Natural killer cell treated with Interleukin-12 subunit alpha and Interleukin-12 subunit beta and Interleukin-15 and Interleukin-18, amount 100 ng/mL, for 72 hours (primary cell): ENCODE results near the gene ASIC2. TPM values are rescaled to one million over a fixed set of nuclear protein-coding genes. Genes with fewer than 3 reads are reported as not detected.

Source experiments
- ATAC-seq, 2 donors: fragments of 150-1000 bp; cut with Tn5 transposase in 1 of 2; sonication (Bioruptor Pico), chemical (Tn5 transposase) in 1 of 2; 2 replicates each; pipeline ENCODE4 v1.10.0; 2021
- DNase-seq: peaks from one replicate; pipeline ENCODE4 v3.0.0; 2022; ENCODE audit warnings: low spot score
- H3K27ac Mint-ChIP-seq, 2 donors: 1 replicate in 1 of 2; 2 replicates in 1 of 2; pipeline ENCODE4 v1.8.0; 2022; ENCODE audit warnings: mixed read lengths in 2 of 2, mild to moderate bottlenecking in 1 of 2, moderate library complexity in 1 of 2
- H3K27me3 Mint-ChIP-seq, 2 donors: 1 replicate in 1 of 2; 2 replicates in 1 of 2; pipeline ENCODE4 v1.8.0; 2022; ENCODE audit warnings: mixed read lengths in 2 of 2
- H3K36me3 Mint-ChIP-seq: one replicate; pipeline ENCODE4 v1.8.0; 2022; ENCODE audit warnings: mixed read lengths
- H3K4me1 Mint-ChIP-seq, 2 donors: 1 replicate in 1 of 2; 2 replicates in 1 of 2; pipeline ENCODE4 v1.8.0; 2022; ENCODE audit warnings: low read depth in 2 of 2, mixed read lengths in 2 of 2, mild to moderate bottlenecking in 1 of 2
- H3K4me3 Mint-ChIP-seq: one replicate; pipeline ENCODE4 v1.8.0; 2022; ENCODE audit warnings: mixed read lengths
- H3K9me3 Mint-ChIP-seq: 2 replicates; pipeline ENCODE4 v1.8.0; 2022; ENCODE audit warnings: mixed read lengths
- total RNA-seq, 2 donors: library from RNA; stranded (reverse); gene quantifications; one replicate each; pipeline ENCODE4 v1.2.3, GENCODE V29; 2022

ASIC2 gene
- total RNA-seq, 2 donors from 2014 or later, result not detected

GRCh38 chr17:33023790-33024189 lies 269.3 kb downstream of the ASIC2 start:
- peaks cover 22 to 27% of the 10 kb centered on the region in 2 donors for H3K27me3 Mint-ChIP-seq
- no peaks in the 10 kb centered on the region for H3K9me3 Mint-ChIP-seq
- DNase-seq, result no peak
- ATAC-seq, result no peak
- no peaks in the 10 kb centered on the region for H3K36me3 Mint-ChIP-seq
- no peak overlapping the region for H3K27ac Mint-ChIP-seq
- H3K4me1 Mint-ChIP-seq, result no peaks in the 10 kb centered on the region
- no peak overlapping the region for H3K4me3 Mint-ChIP-seq

GRCh38 chr17:33021731-33022408 lies 271.2 kb downstream of the ASIC2 start:
- Mint-ChIP-seq H3K36me3 (no peaks in the 10 kb centered on the region), H3K4me3 (no peak overlapping the region), H3K27me3 (peaks cover 19 to 22% of the 10 kb centered on the region in 2 donors), H3K27ac (no peak overlapping the region), H3K4me1 (no peaks in the 10 kb centered on the region), H3K9me3 (no peaks in the 10 kb centered on the region)
- DNase-seq (no peak), ATAC-seq (no peak)

- Mint-ChIP-seq H3K9me3 (no peaks in the 10 kb centered on the region), H3K4me1 (no peaks in the 10 kb centered on the region), H3K36me3 (no peaks in the 10 kb centered on the region), H3K27ac (no peak overlapping the region), H3K4me3 (no peak overlapping the region), H3K27me3 (peaks cover 10 to 15% of the 10 kb centered on the region in 2 donors)
- no peak for DNase-seq
- no peak for ATAC-seq
Measured at GRCh38 chr17:33019161-33019890, 273.8 kb downstream of the ASIC2 start.

- H3K27ac Mint-ChIP-seq, result no peak overlapping the region
- DNase-seq (no peak), ATAC-seq (no peak)
- no peaks in the 10 kb centered on the region for H3K36me3 Mint-ChIP-seq
- H3K4me1 Mint-ChIP-seq, result no peaks in the 10 kb centered on the region
- H3K27me3 Mint-ChIP-seq, result peaks cover 4 to 12% of the 10 kb centered on the region in 2 donors
- H3K4me3 Mint-ChIP-seq, result no peak overlapping the region
- no peaks in the 10 kb centered on the region for H3K9me3 Mint-ChIP-seq
Measured at GRCh38 chr17:33017366-33017765, 275.7 kb downstream of the ASIC2 start.

- Mint-ChIP-seq H3K4me1 (no peaks in the 10 kb centered on the region), H3K4me3 (no peak overlapping the region), H3K27ac (no peak overlapping the region), H3K27me3 (peaks cover 3 to 8% of the 10 kb centered on the region in 2 donors), H3K9me3 (no peaks in the 10 kb centered on the region), H3K36me3 (no peaks in the 10 kb centered on the region)
- DNase-seq (no peak), ATAC-seq (peak in 1 of 2 donors; percentile 22)
Measured at GRCh38 chr17:33016920-33017319, 276.2 kb downstream of the ASIC2 start.

- DNase-seq (no peak), ATAC-seq (no peak)
- no peak overlapping the region for H3K4me3 Mint-ChIP-seq
- no peaks in the 10 kb centered on the region for H3K9me3 Mint-ChIP-seq
- H3K27ac Mint-ChIP-seq, result no peak overlapping the region
- peaks cover 3 to 8% of the 10 kb centered on the region in 2 donors for H3K27me3 Mint-ChIP-seq
- H3K4me1 Mint-ChIP-seq, result no peaks in the 10 kb centered on the region
- no peaks in the 10 kb centered on the region for H3K36me3 Mint-ChIP-seq
Measured at GRCh38 chr17:33015716-33016346, 277.3 kb downstream of the ASIC2 start.

- Mint-ChIP-seq H3K36me3 (no peaks in the 10 kb centered on the region), H3K9me3 (no peaks in the 10 kb centered on the region), H3K27ac (no peak overlapping the region), H3K27me3 (peaks cover 3 to 8% of the 10 kb centered on the region in 2 donors), H3K4me1 (no peaks in the 10 kb centered on the region), H3K4me3 (no peak overlapping the region)
- DNase-seq, result no peak
- ATAC-seq, result no peak
Measured at GRCh38 chr17:33014751-33015150, 278.3 kb downstream of the ASIC2 start.

- H3K4me1 Mint-ChIP-seq, result no peaks in the 10 kb centered on the region
- no peaks in the 10 kb centered on the region for H3K9me3 Mint-ChIP-seq
- no peak for DNase-seq
Measured at GRCh38 chr17:33013596-33014375, 279.3 kb downstream of the ASIC2 start.

GRCh38 chr17:33012522-33013033 lies 280.5 kb downstream of the ASIC2 start:
- H3K9me3 Mint-ChIP-seq, result no peaks in the 10 kb centered on the region
- no peaks in the 10 kb centered on the region for H3K4me1 Mint-ChIP-seq
- H3K4me3 Mint-ChIP-seq, result no peak overlapping the region
- no peaks in the 10 kb centered on the region for H3K36me3 Mint-ChIP-seq
- peaks cover 0 to 3% of the 10 kb centered on the region in 2 donors for H3K27me3 Mint-ChIP-seq
- DNase-seq (no peak), ATAC-seq (no peak)
- no peak overlapping the region for H3K27ac Mint-ChIP-seq

More at GRCh38 chr17:33013596-33014375, 279.3 kb downstream of the ASIC2 start:
- no peak overlapping the region for H3K4me3 Mint-ChIP-seq
- H3K27me3 Mint-ChIP-seq, result peaks cover 1 to 3% of the 10 kb centered on the region in 2 donors
- H3K27ac Mint-ChIP-seq, result no peak overlapping the region
- no peaks in the 10 kb centered on the region for H3K36me3 Mint-ChIP-seq
- ATAC-seq, result peak in 1 of 2 donors; percentile 6

- Mint-ChIP-seq H3K27ac (no peak overlapping the region), H3K36me3 (no peaks in the 10 kb centered on the region), H3K4me3 (no peak overlapping the region), H3K27me3 (peaks cover 5 to 6% of the 10 kb centered on the region in 2 donors), H3K9me3 (no peaks in the 10 kb centered on the region), H3K4me1 (no peaks in the 10 kb centered on the region)
- ATAC-seq (no peak), DNase-seq (no peak)
Measured at GRCh38 chr17:33009636-33010035, 283.5 kb downstream of the ASIC2 start.

- H3K9me3 Mint-ChIP-seq, result no peaks in the 10 kb centered on the region
- peaks cover 6 to 14% of the 10 kb centered on the region in 2 donors for H3K27me3 Mint-ChIP-seq
- no peak overlapping the region for H3K4me3 Mint-ChIP-seq
- H3K4me1 Mint-ChIP-seq, result no peaks in the 10 kb centered on the region
- no peak for ATAC-seq
- no peak for DNase-seq
- no peak overlapping the region for H3K27ac Mint-ChIP-seq
- no peaks in the 10 kb centered on the region for H3K36me3 Mint-ChIP-seq
Measured at GRCh38 chr17:33007186-33007585, 285.9 kb downstream of the ASIC2 start.

- Mint-ChIP-seq H3K9me3 (no peaks in the 10 kb centered on the region), H3K27ac (no peak overlapping the region), H3K4me3 (no peak overlapping the region), H3K36me3 (no peaks in the 10 kb centered on the region), H3K27me3 (peaks cover 23 to 28% of the 10 kb centered on the region in 2 donors), H3K4me1 (peaks cover 5% of the 10 kb centered on the region in 2 donors)
- DNase-seq (no peak), ATAC-seq (no peak)
Measured at GRCh38 chr17:33002246-33002645, 290.8 kb downstream of the ASIC2 start.

- no peak for DNase-seq
- H3K36me3 Mint-ChIP-seq, result no peaks in the 10 kb centered on the region
- peaks cover 5% of the 10 kb centered on the region in 2 donors for H3K4me1 Mint-ChIP-seq
- no peak for ATAC-seq
- no peaks in the 10 kb centered on the region for H3K9me3 Mint-ChIP-seq
- H3K27me3 Mint-ChIP-seq, result peaks cover 15 to 23% of the 10 kb centered on the region in 2 donors
- no peak overlapping the region for H3K27ac Mint-ChIP-seq
- no peak overlapping the region for H3K4me3 Mint-ChIP-seq
Measured at GRCh38 chr17:32998887-32999228, 294.2 kb downstream of the ASIC2 start.
